Lung (tissue), 12 donors: ENCODE data around the gene MOB1B. TPM values are rescaled to one million over a fixed set of nuclear protein-coding genes. Genes with fewer than 3 reads are reported as not detected.

Experiments used
- ATAC-seq: fragments of 200-7000 bp; cut with Tn5 transposase; one replicate; pipeline ENCODE4 v1.9.1; 2020; ENCODE audit warnings: moderate number of reproducible peaks; ENCODE audit not compliant: insufficient read depth, low FRiP score
- DNase-seq, 3 donors: peaks; one replicate each; pipeline ENCODE4 v3.0.0-alpha.2; 2013 to 2017
- H3K27ac ChIP-seq, 2 donors: one replicate each; pipeline ENCODE4 v1.5.1; 2013; ENCODE audit warnings: mild to moderate bottlenecking in 2 of 2, moderate library complexity in 2 of 2, control low read depth in 1 of 2, inconsistent platforms in 1 of 2, low read depth in 1 of 2, low read length in 1 of 2
- H3K27me3 ChIP-seq, 3 donors: one replicate each; pipeline ENCODE4 v1.5.1; 2013; ENCODE audit warnings: low read length in 2 of 3; ENCODE audit not compliant: control insufficient read depth in 3 of 3, insufficient read depth in 3 of 3
- H3K36me3 ChIP-seq, 4 donors: one replicate each; pipeline ENCODE4 v1.5.1; 2013; ENCODE audit warnings: low read length in 4 of 4, mild to moderate bottlenecking in 1 of 4, moderate library complexity in 1 of 4; ENCODE audit not compliant: control insufficient read depth in 4 of 4, insufficient read depth in 4 of 4
- H3K4me1 ChIP-seq, 5 donors: one replicate each; pipeline ENCODE4 v1.5.1; 2013; ENCODE audit warnings: low read length in 5 of 5, mild to moderate bottlenecking in 2 of 5, moderate library complexity in 1 of 5; ENCODE audit not compliant: control insufficient read depth in 5 of 5, insufficient read depth in 5 of 5
- H3K4me3 ChIP-seq: one replicate; pipeline ENCODE4 v1.5.1; 2013; ENCODE audit warnings: mild to moderate bottlenecking, control low read depth, moderate library complexity
- H3K9ac ChIP-seq, 2 donors: one replicate each; pipeline ENCODE4 v1.5.1; 2013; ENCODE audit warnings: low read length in 2 of 2, control low read depth in 1 of 2; ENCODE audit not compliant: insufficient read depth in 1 of 2
- H3K9me3 ChIP-seq, 4 donors: one replicate each; pipeline ENCODE4 v1.5.1; 2013; ENCODE audit warnings: low read length in 3 of 4, mild to moderate bottlenecking in 1 of 4, moderate library complexity in 1 of 4; ENCODE audit not compliant: control insufficient read depth in 4 of 4, insufficient read depth in 3 of 4
- CTCF ChIP-seq: IDR thresholded peaks from 2 replicates; pipeline ENCODE4 v1.5.1; 2012; ENCODE audit warnings: mild to moderate bottlenecking; ENCODE audit errors: control extremely low read depth, extremely low read depth
- WGBS, 2 donors: extraction: QIAGEN DNeasy Blood & Tissue Kit; methylation state at CpG; one replicate each; pipeline ENCODE4 v1.1.7; 2013; 5-methylcytosine and 5-hydroxymethylcytosine counted together
- polyA plus RNA-seq, 2 donors: library from polyadenylated mRNA; stranded (reverse); fragments of 200-250 nt; gene quantifications; one replicate each; pipeline ENCODE4 v1.2.1, GENCODE V29; 2013
- total RNA-seq, 2 donors: library from RNA; depleted of rRNA in 1 of 2; stranded (reverse); fragments of >200 nt in 1 of 2; gene quantifications; one replicate each; pipeline ENCODE4 v1.2.1, GENCODE V29; 2014 to 2021
- donor health status: control.
- donor health status: control.
- donor health status: Bipolar disorder and iron deficiency.
- donor health status: healthy.
- donor health status: DM: yes; HTN: yes; CAD: no.

MOB1B gene
- total and polyA plus RNA-seq, 4 donors: 6.1 to 51.0 (median 16.0) TPM

GRCh38 chr4:70859066-70859465, 43.1 kb upstream of the MOB1B start:
- 73 to 83% methylated on average over 1 of the region's 1 CpG for WGBS, 2 donors
- H3K4me3 ChIP-seq: no peak overlapping the region
- no peaks in the 10 kb centered on the region for H3K27me3 ChIP-seq
- ATAC-seq (no peak), DNase-seq (no peak)
- H3K9ac ChIP-seq: no peak overlapping the region
- peaks cover 0 to 4% (median 0%) of the 10 kb centered on the region in 5 donors for H3K4me1 ChIP-seq
- no peak overlapping the region for H3K27ac ChIP-seq
- no peak for TF ChIP-seq CTCF
- no peaks in the 10 kb centered on the region for H3K9me3 ChIP-seq
- no peaks in the 10 kb centered on the region for H3K36me3 ChIP-seq

GRCh38 chr4:70863099-70863790, 38.9 kb upstream of the MOB1B start:
- peaks cover 0 to 4% (median 0%) of the 10 kb centered on the region in 5 donors for H3K4me1 ChIP-seq
- ATAC-seq (no peak), DNase-seq (no peak)
- H3K9me3 ChIP-seq: no peaks in the 10 kb centered on the region
- no peaks in the 10 kb centered on the region for H3K36me3 ChIP-seq
- WGBS, 2 donors: 62 to 71% methylated on average over 6 of the region's 6 CpGs
- no peaks in the 10 kb centered on the region for H3K27me3 ChIP-seq
- no peak overlapping the region for H3K9ac ChIP-seq
- no peak overlapping the region for H3K27ac ChIP-seq
- no peak overlapping the region for H3K4me3 ChIP-seq
- no peak for TF ChIP-seq CTCF

DNA sequence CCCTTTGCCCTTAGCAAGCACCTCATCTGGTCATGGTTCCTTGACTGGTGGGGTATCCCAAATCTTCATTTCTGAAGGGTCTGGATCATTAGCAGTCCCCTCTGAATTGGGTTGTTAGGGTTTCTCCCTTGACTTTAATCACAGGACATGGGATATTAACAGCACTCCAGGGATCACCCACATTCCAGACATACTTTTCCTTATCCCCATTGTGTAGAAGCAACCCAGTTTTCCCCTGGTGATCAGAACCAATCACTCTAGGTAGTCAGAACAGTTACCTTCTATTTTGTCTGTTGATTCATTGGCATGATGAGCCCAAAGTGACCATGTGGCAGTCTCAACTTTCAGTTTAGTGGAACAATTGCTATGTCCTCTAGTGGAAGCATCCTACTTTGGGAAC, 33.4 kb upstream of the MOB1B start:
- H3K27ac ChIP-seq: no peak overlapping the region
- no peak for DNase-seq

More for the DNA sequence above, 33.4 kb upstream of the MOB1B start:
- H3K4me1 ChIP-seq: no peaks in the 10 kb centered on the region
- no peaks in the 10 kb centered on the region for H3K9me3 ChIP-seq
- H3K9ac ChIP-seq: no peak overlapping the region
- TF ChIP-seq CTCF: no peak
- no peak for ATAC-seq
- H3K4me3 ChIP-seq: no peak overlapping the region
- no peaks in the 10 kb centered on the region for H3K36me3 ChIP-seq
- H3K27me3 ChIP-seq: no peaks in the 10 kb centered on the region
